Gastroesophageal sphincter (tissue), 4 donors: ENCODE data around the gene DEPDC5. TPM values are rescaled to one million over a fixed set of nuclear protein-coding genes. Genes with fewer than 3 reads are reported as not detected.
"Not testable (repeated sequence)": the region's sequence is repeated elsewhere in the genome, so short reads cannot be mapped to it uniquely, and the experiment has no call there.

Source experiments
- ATAC-seq: fragments of 150-250 bp; one replicate; pipeline ENCODE4 v1.9.1; 2016; ENCODE audit warnings: mild to moderate bottlenecking, moderate library complexity
- H3K27ac ChIP-seq, 4 donors: fragments of 200-600 bp; sonication (generic) in 3 of 4; 1 replicate in 3 of 4; 2 replicates in 1 of 4; pipeline ENCODE4 v1.5.1; 2016 to 2019
- H3K27me3 ChIP-seq: fragments of 200-600 bp; sonication (generic); one replicate; pipeline ENCODE4 v1.5.1; 2019
- H3K36me3 ChIP-seq, 2 donors: fragments of 200-600 bp; sonication (generic); one replicate each; pipeline ENCODE4 v1.5.1; 2019; ENCODE audit warnings: control low read depth in 1 of 2
- H3K4me1 ChIP-seq, 3 donors: fragments of 200-600 bp; sonication (generic); 1 replicate in 2 of 3; 2 replicates in 1 of 3; pipeline ENCODE4 v1.5.1; 2016 to 2019; ENCODE audit warnings: control low read depth in 2 of 3
- H3K4me3 ChIP-seq, 2 donors: fragments of 200-600 bp; sonication (generic); one replicate each; pipeline ENCODE4 v1.5.1; 2019; ENCODE audit warnings: mild to moderate bottlenecking in 1 of 2, moderate library complexity in 1 of 2
- H3K9me3 ChIP-seq, 3 donors: fragments of 200-600 bp; sonication (generic); one replicate each; pipeline ENCODE4 v1.5.1; 2017 to 2019; ENCODE audit warnings: control low read depth in 2 of 3
- EP300 ChIP-seq: sonication (generic); formaldehyde crosslinking; IDR thresholded peaks from one replicate; pipeline ENCODE4 v1.6.1; 2017; ENCODE audit warnings: antibody characterized with exemption, mild to moderate bottlenecking
- POLR2A ChIP-seq, 2 donors: fragments of 450-650 bp; IDR thresholded peaks; one replicate each; pipeline ENCODE4 v1.6.1; 2017; ENCODE audit warnings: antibody characterized with exemption in 2 of 2, mild to moderate bottlenecking in 2 of 2, moderate library complexity in 1 of 2
- POLR2AphosphoS5 ChIP-seq: sonication (generic); formaldehyde crosslinking; IDR thresholded peaks from one replicate; pipeline ENCODE4 v1.6.1; 2017; ENCODE audit warnings: antibody characterized with exemption
- WGBS, 2 donors: methylation state at CpG; one replicate each; pipeline ENCODE4 v1.1.5; 2018; ENCODE audit warnings: low coverage in 1 of 2; 5-methylcytosine and 5-hydroxymethylcytosine counted together
- total RNA-seq, 4 donors: library from RNA; depleted of rRNA; stranded (reverse); fragments of >200 nt; gene quantifications; one replicate each; pipeline ENCODE4 v1.1.0, GENCODE V29; 2016
- TF ChIP-seq, protein P1 (sequence below), 4 experiments: fragments of 200-600 bp in 2 of 4; fragments of 450-650 bp in 2 of 4; sonication (generic) in 1 of 4; IDR thresholded peaks; one replicate each; pipeline ENCODE4 v1.5.1; 2017 to 2019; ENCODE audit warnings: antibody characterized with exemption in 4 of 4, mild to moderate bottlenecking in 2 of 4, moderate library complexity in 2 of 4

The DEPDC5 gene
- total RNA-seq, 4 donors from 2014 or later: 10.5 to 27.9 (median 16.0) TPM

DNA sequence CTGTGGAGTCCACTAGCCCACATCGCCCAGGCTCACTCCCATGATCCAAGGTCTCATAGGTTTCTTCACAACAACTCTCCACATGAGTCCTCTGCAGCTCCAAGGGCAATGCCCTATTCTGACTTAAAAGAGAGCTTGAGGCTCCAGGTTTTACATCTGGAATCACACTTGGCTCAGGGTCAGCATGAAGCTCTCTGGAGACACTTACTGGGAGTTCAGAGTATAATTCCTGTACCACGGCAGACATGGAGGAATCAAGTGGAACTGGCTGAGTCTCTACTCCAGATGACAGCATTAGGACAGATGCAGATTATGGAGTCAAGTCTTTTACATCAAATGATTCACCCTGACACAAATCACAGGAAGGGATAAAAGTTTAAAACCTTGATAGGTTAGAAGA lies 15.3 kb upstream of the DEPDC5 start:
- 47% methylated on average over 2 of the region's 2 CpGs; no CpG with 5 or more reads in 1 of the 2 donors for WGBS, 2 donors
- H3K36me3 ChIP-seq: peaks cover 0 to 42% of the 10 kb centered on the region in 2 donors
- peaks cover 0 to 32% (median 7%) of the 10 kb centered on the region in 3 donors for H3K4me1 ChIP-seq
- H3K4me3 ChIP-seq: no peak overlapping the region
- TF ChIP-seq POLR2AphosphoS5 (no peak), POLR2A (IDR thresholded peaks at IDR 0.05) (no peak), EP300 (no peak)
- TF ChIP-seq, protein P1, sequence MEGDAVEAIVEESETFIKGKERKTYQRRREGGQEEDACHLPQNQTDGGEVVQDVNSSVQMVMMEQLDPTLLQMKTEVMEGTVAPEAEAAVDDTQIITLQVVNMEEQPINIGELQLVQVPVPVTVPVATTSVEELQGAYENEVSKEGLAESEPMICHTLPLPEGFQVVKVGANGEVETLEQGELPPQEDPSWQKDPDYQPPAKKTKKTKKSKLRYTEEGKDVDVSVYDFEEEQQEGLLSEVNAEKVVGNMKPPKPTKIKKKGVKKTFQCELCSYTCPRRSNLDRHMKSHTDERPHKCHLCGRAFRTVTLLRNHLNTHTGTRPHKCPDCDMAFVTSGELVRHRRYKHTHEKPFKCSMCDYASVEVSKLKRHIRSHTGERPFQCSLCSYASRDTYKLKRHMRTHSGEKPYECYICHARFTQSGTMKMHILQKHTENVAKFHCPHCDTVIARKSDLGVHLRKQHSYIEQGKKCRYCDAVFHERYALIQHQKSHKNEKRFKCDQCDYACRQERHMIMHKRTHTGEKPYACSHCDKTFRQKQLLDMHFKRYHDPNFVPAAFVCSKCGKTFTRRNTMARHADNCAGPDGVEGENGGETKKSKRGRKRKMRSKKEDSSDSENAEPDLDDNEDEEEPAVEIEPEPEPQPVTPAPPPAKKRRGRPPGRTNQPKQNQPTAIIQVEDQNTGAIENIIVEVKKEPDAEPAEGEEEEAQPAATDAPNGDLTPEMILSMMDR (IDR thresholded peaks at IDR 0.05): no peak
- H3K27me3 ChIP-seq: no peaks in the 10 kb centered on the region
- ATAC-seq: no peak
- H3K27ac ChIP-seq: no peak overlapping the region
- H3K9me3 ChIP-seq: no peaks in the 10 kb centered on the region

DNA sequence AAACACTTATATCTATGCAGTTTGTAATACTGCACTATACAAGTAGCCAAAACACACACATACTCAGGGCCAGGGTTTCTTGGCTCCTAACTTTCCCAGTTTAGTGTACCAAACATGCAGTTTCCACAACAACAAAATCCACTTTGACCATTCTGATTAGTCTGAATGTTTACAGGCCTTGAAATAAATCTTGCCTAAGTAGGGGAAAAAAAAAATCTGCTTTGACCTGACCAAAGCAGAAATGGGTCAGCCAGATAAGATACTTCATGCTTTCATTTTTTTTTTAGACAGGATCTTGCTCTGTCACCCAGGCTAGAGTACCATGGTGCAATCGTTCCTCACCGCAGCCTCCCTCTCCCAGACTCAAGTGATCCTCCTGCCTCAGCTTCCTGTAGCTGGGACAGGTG lies 14.0 kb upstream of the DEPDC5 start:
- H3K9me3 ChIP-seq: no peaks in the 10 kb centered on the region
- peaks cover 0 to 42% of the 10 kb centered on the region in 2 donors for H3K36me3 ChIP-seq
- peak overlapping the region in 3 of 4 donors; percentile 23 to 43 (median 41) for H3K27ac ChIP-seq
- ATAC-seq: peak; percentile 53
- TF ChIP-seq, protein P1 (IDR thresholded peaks at IDR 0.05): no peak
- TF ChIP-seq POLR2A (IDR thresholded peaks at IDR 0.05): no peak
- no peak for TF ChIP-seq EP300
- peak; percentile 29 for TF ChIP-seq POLR2AphosphoS5
- no peaks in the 10 kb centered on the region for H3K27me3 ChIP-seq
- WGBS, 2 donors: 24 to 60% methylated on average over 2 of the region's 2 CpGs
- H3K4me3 ChIP-seq: no peak overlapping the region
- peaks cover 0 to 32% (median 7%) of the 10 kb centered on the region in 3 donors for H3K4me1 ChIP-seq

DNA sequence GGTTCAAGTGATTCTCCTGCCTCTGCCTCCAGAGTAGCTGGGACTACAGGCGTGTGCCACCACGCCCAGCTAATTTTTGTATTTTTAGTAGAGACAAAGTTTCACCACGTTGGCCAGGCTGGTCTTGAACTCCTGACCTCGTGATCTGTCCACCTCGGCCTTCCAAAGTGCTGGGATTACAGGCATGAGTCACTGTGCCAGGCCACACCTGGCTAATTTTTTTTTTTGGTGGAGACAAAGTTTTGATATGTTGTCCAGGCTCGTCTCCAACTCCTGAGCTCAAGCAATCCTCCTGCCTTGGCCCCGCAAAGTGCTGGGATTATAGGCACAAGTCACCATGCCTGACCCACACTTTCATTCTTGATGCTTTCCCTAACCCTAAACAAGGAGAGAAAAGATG lies 13.5 kb upstream of the DEPDC5 start:
- H3K9me3 ChIP-seq, H3K4me3 ChIP-seq, H3K27me3 ChIP-seq, ATAC-seq: not testable (repeated sequence)
- peaks cover 0 to 32% (median 7%) of the 10 kb centered on the region in 3 donors for H3K4me1 ChIP-seq
- WGBS, 2 donors: 60% methylated on average over 3 of the region's 7 CpGs; no CpG with 5 or more reads in 1 of the 2 donors
- peak overlapping the region in 3 of 4 donors; percentile 23 to 43 (median 41) for H3K27ac ChIP-seq
- H3K36me3 ChIP-seq: peaks cover 0 to 42% of the 10 kb centered on the region in 2 donors

DNA sequence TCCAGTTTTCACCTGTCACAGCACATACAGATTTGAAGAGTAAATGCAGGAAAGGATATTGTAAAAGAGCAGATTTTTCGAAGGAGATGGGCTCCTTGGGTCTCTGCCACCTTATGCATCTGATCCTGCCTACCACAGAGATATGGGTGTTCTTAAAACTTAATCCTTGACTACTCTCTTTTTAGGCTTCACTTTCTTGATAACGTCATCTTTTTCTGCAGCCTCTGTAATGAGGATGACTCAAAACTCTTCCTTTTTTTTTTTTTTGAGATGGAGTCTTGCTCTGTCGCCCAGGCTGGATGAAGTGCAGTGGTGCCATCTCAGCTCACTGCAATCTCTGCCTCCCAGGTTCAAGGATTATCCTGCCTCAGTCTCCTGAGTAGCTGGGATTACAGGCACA lies 11.7 kb upstream of the DEPDC5 start:
- ATAC-seq: no peak
- 65 to 74% methylated on average over 3 of the region's 3 CpGs for WGBS, 2 donors
- Histone ChIP-seq H3K4me3 (no peak overlapping the region), H3K9me3 (no peaks in the 10 kb centered on the region), H3K27me3 (no peaks in the 10 kb centered on the region), H3K4me1 (peaks cover 0 to 35% (median 7%) of the 10 kb centered on the region in 3 donors), H3K27ac (no peak overlapping the region), H3K36me3 (peaks cover 0 to 38% of the 10 kb centered on the region in 2 donors)
- TF ChIP-seq, protein P1 (IDR thresholded peaks at IDR 0.05): no peak
- TF ChIP-seq POLR2AphosphoS5: no peak
- no peak for TF ChIP-seq POLR2A (IDR thresholded peaks at IDR 0.05)
- TF ChIP-seq EP300: no peak

DNA sequence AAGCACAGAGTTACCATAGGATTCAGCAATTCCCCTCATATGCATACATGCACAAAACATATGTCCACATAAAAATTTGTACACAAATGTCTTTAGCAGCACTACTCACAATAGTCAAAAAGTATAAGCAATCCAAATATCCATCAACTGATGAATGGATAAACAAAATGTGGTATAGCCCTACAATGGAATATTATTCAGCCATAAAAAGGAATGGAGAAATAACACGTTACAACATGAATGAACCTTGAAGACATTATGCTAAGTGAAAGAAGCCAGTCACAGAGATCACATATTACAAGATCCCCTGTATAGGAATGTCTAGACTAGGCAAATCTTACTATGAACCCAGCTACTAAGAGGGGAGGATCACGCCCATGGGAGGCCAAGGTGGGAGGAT lies 11.1 kb upstream of the DEPDC5 start:
- Histone ChIP-seq H3K9me3 (no peaks in the 10 kb centered on the region), H3K36me3 (peaks cover 0 to 35% of the 10 kb centered on the region in 2 donors), H3K27ac (no peak overlapping the region), H3K27me3 (no peaks in the 10 kb centered on the region), H3K4me3 (no peak overlapping the region), H3K4me1 (peaks cover 0 to 40% (median 7%) of the 10 kb centered on the region in 3 donors)
- TF ChIP-seq EP300 (no peak), POLR2AphosphoS5 (no peak), POLR2A (IDR thresholded peaks at IDR 0.05) (no peak)
- TF ChIP-seq, protein P1 (IDR thresholded peaks at IDR 0.05): no peak
- no peak for ATAC-seq
- 89 to 90% methylated on average over 2 of the region's 2 CpGs for WGBS, 2 donors
